Measurements from ENCODE around the gene OR10AD1.

DNA sequence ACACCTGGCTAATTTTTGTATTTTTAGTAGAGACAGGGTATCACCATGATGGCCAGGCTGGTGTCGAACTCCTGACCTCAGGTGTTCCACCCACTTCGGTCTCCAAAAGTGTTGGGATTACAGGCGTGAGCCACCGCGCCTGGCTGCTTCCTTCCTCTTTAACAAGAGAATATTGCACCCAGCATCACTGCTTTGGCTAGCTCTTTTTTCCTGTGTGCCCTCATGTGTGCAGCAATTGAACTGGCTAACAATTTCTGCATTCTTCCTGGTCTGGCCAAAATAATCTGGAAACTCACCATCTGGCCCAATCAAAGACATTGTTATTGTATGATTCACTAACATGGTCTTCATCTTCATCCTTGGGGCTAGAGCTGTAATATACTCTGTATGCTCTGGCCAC is 43.0 kb downstream of the OR10AD1 start:
- TF ChIP-seq POLR2A (IDR thresholded peaks at IDR 0.05; ENCODE audit: extremely low read depth, insufficient read length): no peak
- TF ChIP-seq, protein P1, sequence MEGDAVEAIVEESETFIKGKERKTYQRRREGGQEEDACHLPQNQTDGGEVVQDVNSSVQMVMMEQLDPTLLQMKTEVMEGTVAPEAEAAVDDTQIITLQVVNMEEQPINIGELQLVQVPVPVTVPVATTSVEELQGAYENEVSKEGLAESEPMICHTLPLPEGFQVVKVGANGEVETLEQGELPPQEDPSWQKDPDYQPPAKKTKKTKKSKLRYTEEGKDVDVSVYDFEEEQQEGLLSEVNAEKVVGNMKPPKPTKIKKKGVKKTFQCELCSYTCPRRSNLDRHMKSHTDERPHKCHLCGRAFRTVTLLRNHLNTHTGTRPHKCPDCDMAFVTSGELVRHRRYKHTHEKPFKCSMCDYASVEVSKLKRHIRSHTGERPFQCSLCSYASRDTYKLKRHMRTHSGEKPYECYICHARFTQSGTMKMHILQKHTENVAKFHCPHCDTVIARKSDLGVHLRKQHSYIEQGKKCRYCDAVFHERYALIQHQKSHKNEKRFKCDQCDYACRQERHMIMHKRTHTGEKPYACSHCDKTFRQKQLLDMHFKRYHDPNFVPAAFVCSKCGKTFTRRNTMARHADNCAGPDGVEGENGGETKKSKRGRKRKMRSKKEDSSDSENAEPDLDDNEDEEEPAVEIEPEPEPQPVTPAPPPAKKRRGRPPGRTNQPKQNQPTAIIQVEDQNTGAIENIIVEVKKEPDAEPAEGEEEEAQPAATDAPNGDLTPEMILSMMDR (IDR thresholded peaks at IDR 0.05; ENCODE audit: low read depth, low read length): no peak
